GM18508 (cell line): Measurements from ENCODE around the gene ANKRD13D.

Source experiments
- ATAC-seq: cut with Tn5 transposase; IDR thresholded peaks from one replicate; pipeline ENCODE4 v1.9.1; 2021; ENCODE audit warnings: moderate number of reproducible peaks; ENCODE audit not compliant: insufficient read depth, unreplicated experiment

Gene ANKRD13D

GRCh38 chr11:67301313-67301921, 12.3 kb downstream of the ANKRD13D start:
- no peak for ATAC-seq

GRCh38 chr11:67301951-67302516, 12.9 kb downstream of the ANKRD13D start:
- no peak for ATAC-seq

- ATAC-seq, result no peak
Observed at GRCh38 chr11:67302571-67303131, 13.5 kb downstream of the ANKRD13D start.

- no peak for ATAC-seq
Observed at GRCh38 chr11:67303132-67303834, 14.2 kb downstream of the ANKRD13D start, which contains the start of gene SSH3. TSS of gene SSH3 (plus strand) at chr11:67303530. CDS start at chr11:67303626, 96 bp downstream.

GRCh38 chr11:67303835-67304411, 14.8 kb downstream of the ANKRD13D start:
- no peak for ATAC-seq

GRCh38 chr11:67304511-67305113, 15.5 kb downstream of the ANKRD13D start:
- no peak for ATAC-seq

- ATAC-seq, result no peak
Observed at GRCh38 chr11:67306769-67307544, 17.9 kb downstream of the ANKRD13D start.

- no peak for ATAC-seq
Observed at GRCh38 chr11:67307545-67308001, 18.5 kb downstream of the ANKRD13D start.

GRCh38 chr11:67308031-67308866, 19.1 kb downstream of the ANKRD13D start:
- no peak for ATAC-seq

GRCh38 chr11:67309166-67309565, 20.1 kb downstream of the ANKRD13D start:
- ATAC-seq, result no peak

GRCh38 chr11:67309661-67310061, 20.6 kb downstream of the ANKRD13D start:
- ATAC-seq, result no peak

- ATAC-seq, result no peak
Observed at GRCh38 chr11:67310246-67311050, 21.3 kb downstream of the ANKRD13D start.

- no peak for ATAC-seq
Observed at GRCh38 chr11:67311051-67311555, 22.0 kb downstream of the ANKRD13D start.

GRCh38 chr11:67311556-67312082, 22.5 kb downstream of the ANKRD13D start:
- ATAC-seq, result no peak

- no peak for ATAC-seq
Observed at GRCh38 chr11:67312187-67313021, 23.3 kb downstream of the ANKRD13D start.

GRCh38 chr11:67313125-67313890, 24.2 kb downstream of the ANKRD13D start:
- no peak for ATAC-seq
